ENCODE results near the gene TRAPPC10.

TRAPPC10 gene

GRCh38 chr21:44018127-44018526 is 6.0 kb downstream of the TRAPPC10 start:
- peaks cover 1% of the 10 kb centered on the region; the same call in 1 of the 2 replicates for H3K4me1 ChIP-seq (ENCODE audit: control insufficient read depth, insufficient read depth, low read length)
- H3K36me3 ChIP-seq (ENCODE audit: control insufficient read depth, insufficient read depth, low read length), result no peaks in the 10 kb centered on the region
- no peaks in the 10 kb centered on the region for H3K27me3 ChIP-seq (ENCODE audit: control insufficient read depth, insufficient read depth, low read length)
- no CpG with 5 or more reads among the region's 5 CpGs for WGBS (ENCODE audit: insufficient coverage, insufficient read length)
- H3K9me3 ChIP-seq (ENCODE audit: control insufficient read depth, insufficient read depth, low read length), result no peaks in the 10 kb centered on the region
- no peak overlapping the region for H3K27ac ChIP-seq (ENCODE audit: low read length)
- DNase-seq (ENCODE audit: low read depth, low spot score), result no peak
- H3K4me3 ChIP-seq (ENCODE audit: low read length), result no peak overlapping the region

DNA sequence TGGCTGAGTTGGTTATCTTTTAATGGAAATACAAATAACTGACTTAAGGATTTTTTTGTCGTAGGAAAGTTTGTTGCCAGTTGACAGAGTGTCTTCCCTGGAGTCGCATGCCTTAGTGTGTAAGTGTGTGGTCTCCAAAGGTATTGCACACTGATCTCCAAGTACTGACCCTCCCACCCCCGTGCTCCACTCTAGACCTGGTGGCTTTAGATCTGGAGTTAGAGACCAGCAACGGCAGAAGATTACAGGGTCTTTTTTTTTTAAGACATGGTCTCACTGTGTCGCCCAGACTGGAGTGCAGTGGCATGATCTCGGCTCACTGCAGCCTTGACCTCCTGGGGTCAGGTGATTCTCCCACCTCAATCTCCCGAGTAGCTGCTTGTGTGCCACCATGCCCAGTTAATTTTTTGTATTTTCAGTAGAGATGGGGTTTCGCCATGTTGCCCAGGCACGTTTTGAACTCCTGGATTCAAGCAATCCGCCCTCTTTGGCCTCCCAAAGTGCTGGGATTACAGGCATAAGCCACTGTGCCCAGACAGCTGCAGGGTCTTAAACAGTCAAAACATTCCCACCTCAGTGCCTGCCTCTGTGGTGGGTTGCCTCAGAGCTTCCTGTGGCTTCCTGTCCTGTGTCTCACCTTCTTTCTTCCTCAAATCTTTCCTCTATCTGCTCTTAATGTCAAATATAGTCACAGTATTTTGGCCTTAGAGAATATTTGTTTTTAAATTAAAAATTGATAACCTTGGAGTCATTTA is 6.9 kb downstream of the TRAPPC10 start:
- Histone ChIP-seq H3K4me3 (ENCODE audit: low read length) (no peak overlapping the region), H3K4me1 (ENCODE audit: control insufficient read depth, insufficient read depth, low read length) (no peaks in the 10 kb centered on the region), H3K27ac (ENCODE audit: low read length) (no peak overlapping the region), H3K27me3 (ENCODE audit: control insufficient read depth, insufficient read depth, low read length) (no peaks in the 10 kb centered on the region), H3K9me3 (ENCODE audit: control insufficient read depth, insufficient read depth, low read length) (no peaks in the 10 kb centered on the region), H3K36me3 (ENCODE audit: control insufficient read depth, insufficient read depth, low read length) (no peaks in the 10 kb centered on the region)
- no CpG with 5 or more reads among the region's 10 CpGs for WGBS (ENCODE audit: insufficient coverage, insufficient read length)
- DNase-seq (ENCODE audit: low read depth, low spot score), result no peak

DNA sequence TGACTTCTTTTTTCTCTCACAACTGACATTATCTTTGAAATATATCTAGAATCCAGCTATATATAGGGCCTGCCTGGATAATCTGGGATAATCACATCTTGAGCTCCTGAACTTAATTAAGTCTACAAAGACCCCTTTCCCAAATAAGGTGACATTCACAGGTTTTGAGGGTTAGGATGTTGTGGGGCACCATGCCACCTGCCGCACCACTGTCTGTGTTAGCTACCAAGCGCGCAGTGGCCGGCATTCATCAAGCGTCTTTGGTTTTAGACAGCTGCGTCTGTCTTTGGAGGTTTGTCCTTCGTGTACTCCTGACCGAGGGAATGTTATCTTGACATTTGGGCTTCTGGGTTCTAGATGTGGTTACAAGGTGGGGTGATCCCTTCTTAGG is 7.5 kb downstream of the TRAPPC10 start:
- Histone ChIP-seq H3K27ac (ENCODE audit: low read length) (no peak overlapping the region), H3K9me3 (ENCODE audit: control insufficient read depth, insufficient read depth, low read length) (no peaks in the 10 kb centered on the region), H3K4me1 (ENCODE audit: control insufficient read depth, insufficient read depth, low read length) (no peaks in the 10 kb centered on the region), H3K27me3 (ENCODE audit: control insufficient read depth, insufficient read depth, low read length) (no peaks in the 10 kb centered on the region), H3K4me3 (ENCODE audit: low read length) (no peak overlapping the region), H3K36me3 (ENCODE audit: control insufficient read depth, insufficient read depth, low read length) (no peaks in the 10 kb centered on the region)
- no peak for DNase-seq (ENCODE audit: low read depth, low spot score)
- WGBS (ENCODE audit: insufficient coverage, insufficient read length), result no CpG with 5 or more reads among the region's 8 CpGs

DNA sequence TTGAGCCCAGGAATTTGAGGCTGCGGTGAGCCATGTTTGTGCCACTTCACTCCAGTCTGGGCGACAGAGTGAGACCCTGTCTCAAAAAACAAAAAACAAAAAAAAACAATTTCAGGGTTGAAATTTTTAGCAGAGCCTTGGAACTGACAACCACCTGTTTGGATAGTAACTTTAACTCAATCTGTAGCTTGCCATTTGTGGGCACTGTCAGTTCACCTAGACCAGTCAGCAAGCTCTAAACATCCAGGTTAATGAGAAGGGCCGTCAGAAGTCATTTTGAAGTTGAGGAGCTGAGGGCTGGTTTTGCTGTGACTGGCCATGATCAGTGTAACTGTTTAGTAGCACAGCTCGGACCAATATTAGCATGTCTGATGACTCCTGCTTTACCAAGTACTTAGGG is 8.4 kb downstream of the TRAPPC10 start:
- Histone ChIP-seq H3K36me3 (ENCODE audit: control insufficient read depth, insufficient read depth, low read length) (no peaks in the 10 kb centered on the region), H3K4me1 (ENCODE audit: control insufficient read depth, insufficient read depth, low read length) (peaks cover 3% of the 10 kb centered on the region; the same call in 1 of the 2 replicates), H3K4me3 (ENCODE audit: low read length) (no peak overlapping the region), H3K9me3 (ENCODE audit: control insufficient read depth, insufficient read depth, low read length) (no peaks in the 10 kb centered on the region), H3K27ac (ENCODE audit: low read length) (no peak overlapping the region), H3K27me3 (ENCODE audit: control insufficient read depth, insufficient read depth, low read length) (no peaks in the 10 kb centered on the region)
- no CpG with 5 or more reads among the region's 4 CpGs for WGBS (ENCODE audit: insufficient coverage, insufficient read length)
- DNase-seq (ENCODE audit: low read depth, low spot score), result no peak

GRCh38 chr21:44021064-44021463 is 9.0 kb downstream of the TRAPPC10 start:
- no CpG with 5 or more reads among the region's 1 CpG for WGBS (ENCODE audit: insufficient coverage, insufficient read length)
- no peaks in the 10 kb centered on the region for H3K36me3 ChIP-seq (ENCODE audit: control insufficient read depth, insufficient read depth, low read length)
- no peaks in the 10 kb centered on the region for H3K27me3 ChIP-seq (ENCODE audit: control insufficient read depth, insufficient read depth, low read length)
- H3K4me1 ChIP-seq (ENCODE audit: control insufficient read depth, insufficient read depth, low read length), result peaks cover 3% of the 10 kb centered on the region; the same call in 1 of the 2 replicates
- DNase-seq (ENCODE audit: low read depth, low spot score), result no peak
- H3K27ac ChIP-seq (ENCODE audit: low read length), result no peak overlapping the region
- no peaks in the 10 kb centered on the region for H3K9me3 ChIP-seq (ENCODE audit: control insufficient read depth, insufficient read depth, low read length)
- H3K4me3 ChIP-seq (ENCODE audit: low read length), result no peak overlapping the region

DNA sequence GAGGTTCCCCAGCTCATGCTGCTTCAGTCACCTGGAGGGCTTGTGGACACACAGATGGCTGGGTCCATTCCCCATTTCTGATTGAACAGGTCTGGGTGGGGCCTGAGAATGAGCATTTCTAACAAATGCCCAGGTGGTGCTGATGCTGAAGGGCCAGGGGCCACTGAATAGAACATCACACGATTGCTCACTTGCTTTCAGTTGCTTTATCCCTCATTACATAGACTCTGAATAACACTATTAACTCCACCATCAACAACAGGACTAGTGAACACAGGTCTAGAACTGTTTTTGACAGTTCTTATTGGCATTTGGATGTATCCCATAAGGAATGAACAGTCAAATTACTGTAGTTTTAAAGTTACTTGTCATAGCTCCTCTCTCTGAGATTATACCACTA is 12.1 kb downstream of the TRAPPC10 start:
- no peaks in the 10 kb centered on the region for H3K36me3 ChIP-seq (ENCODE audit: control insufficient read depth, insufficient read depth, low read length)
- WGBS (ENCODE audit: insufficient coverage, insufficient read length), result no CpG with 5 or more reads among the region's 1 CpG
- H3K27ac ChIP-seq (ENCODE audit: low read length), result no peak overlapping the region
- no peaks in the 10 kb centered on the region for H3K27me3 ChIP-seq (ENCODE audit: control insufficient read depth, insufficient read depth, low read length)
- no peak for DNase-seq (ENCODE audit: low read depth, low spot score)
- peaks cover 3% of the 10 kb centered on the region; the same call in 1 of the 2 replicates for H3K4me1 ChIP-seq (ENCODE audit: control insufficient read depth, insufficient read depth, low read length)
- no peaks in the 10 kb centered on the region for H3K9me3 ChIP-seq (ENCODE audit: control insufficient read depth, insufficient read depth, low read length)
- H3K4me3 ChIP-seq (ENCODE audit: low read length), result no peak overlapping the region

DNA sequence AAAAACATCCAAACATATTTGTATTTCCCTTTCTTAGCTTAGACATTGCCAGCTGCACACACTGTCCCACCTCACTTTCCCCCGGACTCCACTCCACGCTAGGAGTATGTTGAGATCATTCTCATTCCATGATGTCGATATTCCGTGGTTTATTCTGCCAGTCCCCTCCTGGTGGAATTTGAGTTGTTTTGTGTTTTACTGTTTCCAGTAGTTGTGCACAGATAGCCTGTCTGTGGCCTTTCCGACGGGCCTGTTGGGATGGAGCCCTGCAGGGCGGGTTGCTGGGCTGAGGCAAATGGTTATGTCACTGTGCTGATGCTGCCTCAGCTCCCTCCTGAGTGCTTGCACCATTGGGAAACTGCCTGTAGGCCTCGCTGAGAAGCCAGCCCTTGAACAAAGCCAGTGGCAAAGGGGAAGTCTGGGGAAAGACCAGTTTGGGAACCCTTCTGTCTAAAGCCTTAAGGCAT is 12.8 kb downstream of the TRAPPC10 start:
- H3K4me3 ChIP-seq (ENCODE audit: low read length), result no peak overlapping the region
- WGBS (ENCODE audit: insufficient coverage, insufficient read length), result no CpG with 5 or more reads among the region's 8 CpGs
- H3K36me3 ChIP-seq (ENCODE audit: control insufficient read depth, insufficient read depth, low read length), result no peaks in the 10 kb centered on the region
- H3K4me1 ChIP-seq (ENCODE audit: control insufficient read depth, insufficient read depth, low read length), result peaks cover 3% of the 10 kb centered on the region; the same call in 1 of the 2 replicates
- no peaks in the 10 kb centered on the region for H3K27me3 ChIP-seq (ENCODE audit: control insufficient read depth, insufficient read depth, low read length)
- H3K9me3 ChIP-seq (ENCODE audit: control insufficient read depth, insufficient read depth, low read length), result no peaks in the 10 kb centered on the region
- DNase-seq (ENCODE audit: low read depth, low spot score), result no peak
- no peak overlapping the region for H3K27ac ChIP-seq (ENCODE audit: low read length)

DNA sequence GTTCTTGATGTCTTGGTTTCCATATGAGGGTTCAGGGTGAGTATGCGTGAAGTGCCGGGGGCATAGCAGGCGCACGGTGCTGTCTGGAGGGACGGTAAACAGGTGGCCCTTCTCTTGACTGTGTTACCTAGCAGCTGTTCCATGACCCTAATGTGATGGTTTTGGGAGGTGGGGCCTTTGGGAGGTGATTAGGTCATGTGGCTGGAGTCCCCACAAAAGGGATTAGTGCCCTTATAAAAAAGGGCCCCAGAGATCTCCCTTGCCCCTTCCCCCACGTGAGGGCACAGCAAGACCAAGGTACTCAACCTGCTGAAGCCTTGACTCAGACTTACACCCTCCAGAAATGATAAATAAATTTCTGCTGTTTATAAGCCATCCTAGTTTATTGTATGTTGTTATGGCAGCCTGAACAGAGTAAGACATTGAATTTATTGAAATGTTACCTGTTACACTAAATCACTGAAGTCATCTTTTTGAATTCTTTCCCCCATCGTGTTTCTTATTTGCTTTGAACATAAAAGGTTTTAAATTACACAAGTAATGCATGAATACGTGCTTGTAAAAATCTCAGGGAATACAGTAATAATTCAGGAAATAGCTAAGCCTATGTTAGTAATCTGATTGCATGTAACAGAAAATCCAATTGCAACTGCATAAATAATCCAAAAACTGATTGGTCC is 15.6 kb downstream of the TRAPPC10 start:
- no CpG with 5 or more reads among the region's 8 CpGs for WGBS (ENCODE audit: insufficient coverage, insufficient read length)
- peaks cover 3% of the 10 kb centered on the region; the same call in 1 of the 2 replicates for H3K4me1 ChIP-seq (ENCODE audit: control insufficient read depth, insufficient read depth, low read length)
- H3K27ac ChIP-seq (ENCODE audit: low read length), result no peak overlapping the region

DNA sequence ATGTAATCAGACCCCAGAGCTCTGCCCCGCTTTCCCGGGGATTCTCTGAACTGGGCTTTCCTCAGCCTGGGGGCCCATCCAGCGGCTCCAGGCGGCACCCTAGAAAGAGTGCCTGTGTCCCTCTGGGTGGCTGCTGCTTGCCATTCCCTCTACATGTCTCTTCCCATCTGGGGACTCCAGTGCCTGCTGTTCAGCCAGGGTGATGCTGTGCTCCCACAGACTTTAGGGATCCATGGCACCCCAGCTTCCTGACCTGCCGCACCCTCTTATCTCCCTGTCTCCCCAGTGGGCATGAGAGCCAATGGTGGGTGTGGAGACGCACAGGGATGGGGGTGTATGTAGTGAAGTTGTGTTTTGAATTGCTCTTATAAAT is 16.2 kb downstream of the TRAPPC10 start:
- no peaks in the 10 kb centered on the region for H3K27me3 ChIP-seq (ENCODE audit: control insufficient read depth, insufficient read depth, low read length)
- no CpG with 5 or more reads among the region's 6 CpGs for WGBS (ENCODE audit: insufficient coverage, insufficient read length)
- H3K4me1 ChIP-seq (ENCODE audit: control insufficient read depth, insufficient read depth, low read length), result peaks cover 3% of the 10 kb centered on the region; the same call in 1 of the 2 replicates
- no peaks in the 10 kb centered on the region for H3K9me3 ChIP-seq (ENCODE audit: control insufficient read depth, insufficient read depth, low read length)
- H3K4me3 ChIP-seq (ENCODE audit: low read length), result no peak overlapping the region
- H3K36me3 ChIP-seq (ENCODE audit: control insufficient read depth, insufficient read depth, low read length), result no peaks in the 10 kb centered on the region
- DNase-seq (ENCODE audit: low read depth, low spot score), result no peak
- H3K27ac ChIP-seq (ENCODE audit: low read length), result no peak overlapping the region

More for the DNA sequence above, 15.6 kb downstream of the TRAPPC10 start:
- no peak for DNase-seq (ENCODE audit: low read depth, low spot score)
- Histone ChIP-seq H3K9me3 (ENCODE audit: control insufficient read depth, insufficient read depth, low read length) (no peaks in the 10 kb centered on the region), H3K27me3 (ENCODE audit: control insufficient read depth, insufficient read depth, low read length) (no peaks in the 10 kb centered on the region), H3K36me3 (ENCODE audit: control insufficient read depth, insufficient read depth, low read length) (no peaks in the 10 kb centered on the region), H3K4me3 (ENCODE audit: low read length) (no peak overlapping the region)

DNA sequence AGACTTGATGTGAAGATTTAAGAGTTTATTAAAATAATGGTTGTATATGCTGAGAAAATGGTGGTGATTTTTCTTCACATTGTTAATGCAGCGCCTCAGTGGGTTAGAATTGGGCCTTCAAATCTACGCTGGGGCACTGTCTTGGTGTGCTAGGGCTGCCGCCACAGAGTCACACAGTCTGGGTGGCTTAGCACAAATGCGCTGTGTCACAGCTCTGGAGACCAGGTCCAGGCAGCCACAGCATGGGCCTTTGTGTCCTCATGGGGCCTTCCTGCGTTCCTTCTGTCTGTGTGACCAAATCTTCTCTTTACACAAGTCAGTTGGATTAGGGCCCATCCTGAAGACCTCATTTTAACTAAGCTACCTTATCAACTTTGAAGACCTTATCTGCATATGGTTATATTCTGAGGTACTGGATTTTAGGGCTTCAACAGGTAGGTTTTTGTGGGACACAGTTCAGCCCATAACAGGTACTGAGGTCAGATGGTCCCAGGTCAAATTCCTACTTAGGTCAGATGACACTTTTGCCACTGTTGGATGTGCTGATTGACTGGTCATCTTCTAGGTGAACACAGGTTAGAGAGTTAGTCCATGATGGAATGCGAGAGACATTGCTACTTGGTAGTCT is 17.5 kb downstream of the TRAPPC10 start:
- no peaks in the 10 kb centered on the region for H3K9me3 ChIP-seq (ENCODE audit: control insufficient read depth, insufficient read depth, low read length)
- 0 out of 2 replicates have a peak, but pooled peaks cover under 1% of the 10 kb centered on the region for H3K36me3 ChIP-seq (ENCODE audit: control insufficient read depth, insufficient read depth, low read length)
- no peak overlapping the region for H3K4me3 ChIP-seq (ENCODE audit: low read length)
- DNase-seq (ENCODE audit: low read depth, low spot score), result no peak
- peaks cover 3% of the 10 kb centered on the region; the same call in 1 of the 2 replicates for H3K4me1 ChIP-seq (ENCODE audit: control insufficient read depth, insufficient read depth, low read length)
- no CpG with 5 or more reads among the region's 6 CpGs for WGBS (ENCODE audit: insufficient coverage, insufficient read length)
- H3K27me3 ChIP-seq (ENCODE audit: control insufficient read depth, insufficient read depth, low read length), result no peaks in the 10 kb centered on the region
- H3K27ac ChIP-seq (ENCODE audit: low read length), result no peak overlapping the region

Data from iPS DF 6.9 (cell line).